Activated T-helper 1 cell treated with anti-CD3 and anti-CD28 coated beads, Interleukin-12 subunit alpha, Interleukin-12 subunit beta, Interleukin-2, Interleukin-4 antibody, amounts not matched to agents 30 ng/mL and 10 ng/mL and 1 ng/mL, durations not matched to agents 14 hours and 24 hours and 36 hours (primary cell): ENCODE results near the gene IL32. TPM values are rescaled to one million over a fixed set of nuclear protein-coding genes. Genes with fewer than 3 reads are reported as not detected.
"Not testable (repeated sequence)": the region's sequence is repeated elsewhere in the genome, so short reads cannot be mapped to it uniquely, and the experiment has no call there.

ENCODE experiments used
- DNase-seq: peaks from one replicate; pipeline ENCODE4 v3.0.0; 2021; ENCODE audit warnings: low spot score
- H3K27ac Mint-ChIP-seq: one replicate; pipeline ENCODE4 v1.8.0; 2021; ENCODE audit warnings: mild to moderate bottlenecking, mixed read lengths
- H3K27me3 Mint-ChIP-seq: one replicate; pipeline ENCODE4 v1.8.0; 2022; ENCODE audit warnings: mild to moderate bottlenecking, moderate library complexity, mixed read lengths; ENCODE audit not compliant: insufficient read depth
- H3K36me3 Mint-ChIP-seq: one replicate; pipeline ENCODE4 v1.8.0; 2021; ENCODE audit warnings: low read depth, mixed read lengths
- H3K4me1 Mint-ChIP-seq: one replicate; pipeline ENCODE4 v1.8.0; 2021; ENCODE audit warnings: low read depth, mixed read lengths
- H3K4me3 Mint-ChIP-seq: one replicate; pipeline ENCODE4 v1.8.0; 2021; ENCODE audit warnings: mild to moderate bottlenecking, moderate library complexity, mixed read lengths
- H3K9me3 Mint-ChIP-seq: one replicate; pipeline ENCODE4 v1.8.0; 2021; ENCODE audit warnings: mixed read lengths
- intact Hi-C: fragments of 100-400 bp; cut with micrococcal nuclease; formaldehyde crosslinking; loops from one replicate; pipeline ENCODE4 v1.15.1; 2024
- total RNA-seq: library from RNA; stranded (reverse); gene quantifications from 2 replicates; pipeline ENCODE4 v1.2.3, GENCODE V29; 2022

The IL32 gene
- total RNA-seq, 1 donor from 2014 or later: 993 TPM

DNA sequence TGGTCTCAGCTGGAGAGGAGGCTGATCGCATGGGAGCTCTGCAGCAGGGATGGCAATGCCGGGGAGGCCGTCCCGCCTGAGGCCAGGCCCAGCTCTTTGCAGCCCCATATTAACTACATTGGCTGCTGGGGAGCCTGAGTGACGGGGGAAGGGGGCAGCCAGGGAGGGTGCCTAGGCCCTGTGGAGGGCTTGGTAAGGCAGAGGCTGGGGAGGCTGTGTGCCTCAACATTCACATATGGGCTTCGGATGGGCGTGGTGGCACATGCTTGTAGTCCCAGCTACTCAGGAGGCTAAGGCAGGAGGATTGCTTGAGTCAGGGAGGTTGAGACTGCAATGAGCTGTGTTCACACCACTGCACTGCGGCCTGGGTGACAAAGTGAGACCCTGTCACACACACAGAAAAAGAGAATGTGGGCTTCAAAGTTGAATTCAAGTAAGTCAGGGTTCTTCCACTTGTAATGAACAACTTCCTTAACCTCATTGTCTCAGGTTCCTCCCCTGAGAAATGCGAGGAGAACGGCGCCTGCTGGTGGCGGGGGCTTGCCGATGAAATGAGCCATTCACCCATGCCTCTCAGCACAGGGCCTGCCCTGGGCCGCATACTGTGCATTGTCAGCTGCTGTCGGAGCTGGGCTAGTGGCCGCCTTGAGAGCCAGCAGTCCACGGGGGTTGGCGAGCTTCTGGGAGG, 7.3 kb downstream of the IL32 start:
- H3K9me3 Mint-ChIP-seq, DNase-seq, intact Hi-C loops, H3K27me3 Mint-ChIP-seq: not testable (repeated sequence)
- Mint-ChIP-seq H3K4me3 (peak overlapping the region; percentile 84), H3K4me1 (peaks cover 79% of the 10 kb centered on the region), H3K36me3 (peaks cover 30% of the 10 kb centered on the region), H3K27ac (peak overlapping the region; percentile 100)

DNA sequence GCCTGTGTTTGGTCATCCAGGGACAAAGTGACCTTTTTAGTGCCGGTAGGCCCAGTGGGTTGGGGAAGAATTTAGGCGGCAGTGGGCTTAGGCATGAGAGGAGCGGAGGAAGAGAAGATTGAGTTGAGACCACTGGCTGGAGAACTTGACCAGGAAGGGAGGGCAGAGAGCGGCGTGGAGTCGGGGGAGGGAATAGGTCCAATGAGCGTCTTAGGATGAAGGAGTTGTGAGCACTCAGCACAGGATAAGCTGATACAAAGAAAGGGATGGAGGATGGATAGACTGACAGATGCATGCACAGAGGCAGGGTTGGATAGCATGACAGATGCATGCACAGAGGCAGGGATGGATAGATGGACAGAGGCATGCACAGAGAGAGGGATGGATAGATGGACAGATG, 8.0 kb downstream of the IL32 start:
- peaks cover 5% of the 10 kb centered on the region for H3K9me3 Mint-ChIP-seq
- peak overlapping the region; percentile 84 for H3K4me3 Mint-ChIP-seq
- DNase-seq: no peak
- H3K36me3 Mint-ChIP-seq: peaks cover 29% of the 10 kb centered on the region
- H3K27ac Mint-ChIP-seq: peak overlapping the region; percentile 100
- H3K27me3 Mint-ChIP-seq: peaks cover 2% of the 10 kb centered on the region
- peaks cover 81% of the 10 kb centered on the region for H3K4me1 Mint-ChIP-seq
- intact Hi-C loops: no loop called here

DNA sequence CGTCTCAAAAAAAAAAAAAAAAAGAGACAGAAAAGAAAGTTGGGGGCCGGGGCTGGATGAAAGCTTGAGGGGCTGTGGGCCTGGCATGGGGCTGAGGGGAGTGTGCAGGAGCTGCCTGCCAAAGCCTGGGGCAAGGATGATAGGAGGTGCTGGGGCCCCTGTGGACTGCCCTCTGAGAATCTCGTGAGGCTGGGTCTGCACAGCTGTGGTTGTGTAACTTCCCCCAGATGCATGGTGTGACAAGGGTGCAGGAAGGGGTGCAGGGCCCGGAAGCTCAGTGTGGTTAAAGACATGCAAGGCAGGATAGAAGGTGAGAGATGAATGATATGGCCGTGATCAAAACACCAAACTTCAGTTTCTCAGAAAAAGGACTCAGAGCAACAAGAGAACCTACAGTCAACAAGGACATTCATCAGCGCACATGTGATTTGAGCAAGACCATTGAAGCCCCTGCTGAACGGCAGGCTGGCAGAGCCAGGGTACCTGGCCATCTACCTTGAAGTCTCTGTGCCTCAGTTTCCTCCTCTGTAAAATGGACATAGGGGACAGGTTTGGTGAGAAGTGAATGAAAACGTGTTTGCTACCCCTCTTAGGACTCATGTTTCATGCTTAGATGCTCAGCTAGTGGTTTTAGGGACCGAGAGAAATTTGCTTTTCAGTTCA, 9.6 kb downstream of the IL32 start:
- H3K4me3 Mint-ChIP-seq: peak overlapping the region; percentile 84
- H3K36me3 Mint-ChIP-seq: peaks cover 29% of the 10 kb centered on the region
- H3K27ac Mint-ChIP-seq: peak overlapping the region; percentile 100
- intact Hi-C loops: loop anchor here (1.0 to 2.0 kb wide), 3 partner anchors 8 to 26 kb away; no protein-coding TSS in a partner anchor
- H3K9me3 Mint-ChIP-seq: peaks cover 16% of the 10 kb centered on the region
- H3K27me3 Mint-ChIP-seq: peaks cover 2% of the 10 kb centered on the region
- peaks cover 80% of the 10 kb centered on the region for H3K4me1 Mint-ChIP-seq
- peak; percentile 85 for DNase-seq

DNA sequence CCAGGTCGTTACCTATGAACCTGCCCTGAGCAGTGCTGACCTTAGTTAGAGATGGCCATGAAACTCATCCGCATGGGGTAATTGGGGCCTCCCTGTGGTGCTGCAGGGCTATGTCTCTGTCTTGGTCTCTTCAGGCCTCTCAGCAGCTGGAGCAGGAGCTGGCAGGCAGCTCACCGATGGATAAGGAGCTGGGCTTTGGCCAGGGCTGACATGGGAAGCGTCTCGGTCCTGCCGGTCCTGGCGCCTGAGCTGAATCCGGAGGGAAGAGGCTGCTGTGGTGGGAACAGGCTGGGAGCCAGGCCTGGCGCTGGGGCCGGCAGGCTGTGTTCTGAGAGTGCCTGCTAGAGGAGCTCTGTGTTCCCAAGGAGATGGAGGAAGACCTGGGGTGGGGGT, 10.1 kb downstream of the IL32 start:
- peaks cover 81% of the 10 kb centered on the region for H3K4me1 Mint-ChIP-seq
- H3K27ac Mint-ChIP-seq: peak overlapping the region; percentile 100
- peak overlapping the region; percentile 84 for H3K4me3 Mint-ChIP-seq
- peaks cover 2% of the 10 kb centered on the region for H3K27me3 Mint-ChIP-seq
- intact Hi-C loops: loop anchor here (1.0 to 2.0 kb wide), 3 partner anchors 8 to 25 kb away; no protein-coding TSS in a partner anchor
- H3K36me3 Mint-ChIP-seq: peaks cover 25% of the 10 kb centered on the region
- DNase-seq: no peak
- peaks cover 17% of the 10 kb centered on the region for H3K9me3 Mint-ChIP-seq

DNA sequence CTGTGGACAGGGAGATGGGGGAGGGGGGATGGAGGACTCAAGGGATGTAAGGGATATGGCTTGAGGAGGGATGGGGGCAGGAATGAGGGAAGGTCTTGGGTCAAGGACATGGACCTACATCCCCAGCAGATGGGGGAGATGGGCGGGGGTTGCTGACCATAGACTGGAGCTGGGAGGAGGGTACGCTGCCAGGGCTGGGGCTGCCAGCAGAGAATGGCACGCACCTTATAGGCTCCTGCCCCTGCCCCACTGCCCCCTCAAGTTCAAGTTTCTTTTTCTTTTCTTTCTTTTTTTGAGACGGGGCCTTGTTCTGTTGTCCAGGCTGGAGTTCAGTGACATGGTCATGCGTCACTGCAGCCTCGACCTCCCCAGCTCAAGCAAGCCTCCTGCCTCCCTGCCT, 10.5 kb downstream of the IL32 start:
- H3K4me3 Mint-ChIP-seq: peak overlapping the region; percentile 84
- peaks cover 28% of the 10 kb centered on the region for H3K36me3 Mint-ChIP-seq
- H3K27me3 Mint-ChIP-seq, DNase-seq: not testable (repeated sequence)
- H3K27ac Mint-ChIP-seq: peak overlapping the region; percentile 100
- H3K9me3 Mint-ChIP-seq: peaks cover 19% of the 10 kb centered on the region
- intact Hi-C loops: loop anchor here (1.0 to 2.0 kb wide), 3 partner anchors 9 to 25 kb away; no protein-coding TSS in a partner anchor
- H3K4me1 Mint-ChIP-seq: peaks cover 84% of the 10 kb centered on the region

DNA sequence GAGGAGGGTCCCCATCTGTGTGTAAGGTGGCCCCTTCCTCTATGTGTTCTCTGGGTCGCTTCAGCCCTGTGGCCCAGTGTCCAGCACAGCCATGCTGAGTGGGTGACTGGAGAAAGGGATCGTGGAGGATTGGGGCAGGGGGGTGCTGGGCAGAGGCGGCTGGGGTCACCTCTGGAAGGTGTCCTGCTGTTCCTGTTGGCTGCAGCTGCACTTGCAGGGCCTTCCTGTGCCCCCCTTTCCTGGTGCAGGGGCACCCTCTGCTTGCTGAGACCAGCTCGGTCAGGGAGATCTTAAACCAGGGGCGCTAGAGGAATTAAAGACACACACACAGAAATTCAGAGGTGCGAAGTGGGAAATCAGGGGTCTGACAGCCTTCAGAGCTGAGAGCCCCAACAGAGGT, 11.1 kb downstream of the IL32 start:
- no peak for DNase-seq
- Mint-ChIP-seq H3K4me3 (peak overlapping the region; percentile 84), H3K9me3 (peaks cover 23% of the 10 kb centered on the region), H3K27ac (peak overlapping the region; percentile 100), H3K36me3 (peaks cover 32% of the 10 kb centered on the region), H3K4me1 (peaks cover 83% of the 10 kb centered on the region), H3K27me3 (peaks cover 2% of the 10 kb centered on the region)
- intact Hi-C loops: no loop called here

DNA sequence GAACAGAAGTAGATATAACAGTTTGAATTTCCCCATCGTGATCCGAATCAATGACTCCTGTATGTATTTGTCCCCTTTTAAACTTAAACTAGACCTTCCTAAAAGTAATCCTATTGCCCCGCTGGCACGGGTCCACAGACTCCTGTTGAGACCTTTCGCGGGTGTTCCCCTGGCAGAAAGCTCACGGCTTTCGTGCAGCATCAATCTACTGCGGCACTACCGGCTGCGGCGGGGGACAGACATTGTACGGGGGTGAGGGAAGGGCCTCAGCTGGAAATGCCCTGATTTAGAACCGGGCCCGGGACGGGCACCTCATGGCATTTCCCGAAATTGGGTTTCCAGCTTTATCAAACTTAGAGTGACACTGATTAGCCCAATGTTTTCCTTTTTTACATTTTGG, 14.6 kb downstream of the IL32 start:
- intact Hi-C loops: no loop called here

DNA sequence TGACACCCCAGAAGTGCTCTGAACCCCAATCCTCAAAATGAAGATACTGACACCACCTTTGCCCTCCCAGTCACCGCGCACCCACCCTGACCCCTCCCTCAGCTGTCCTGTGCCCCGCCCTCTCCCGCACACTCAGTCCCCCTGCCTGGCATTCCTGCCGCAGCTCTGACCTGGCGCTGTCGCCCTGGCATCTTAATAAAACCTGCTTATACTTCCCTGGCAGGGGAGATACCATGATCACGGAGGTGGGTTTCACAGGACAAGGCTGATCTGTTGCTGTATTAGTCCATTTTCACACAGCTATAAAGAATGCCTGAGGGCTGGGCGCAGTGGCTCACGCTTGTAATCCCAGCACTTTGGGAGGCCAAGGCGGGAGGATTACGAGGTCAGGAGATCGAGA, 16.5 kb downstream of the IL32 start:
- H3K4me3 Mint-ChIP-seq, H3K27me3 Mint-ChIP-seq, DNase-seq, intact Hi-C loops: not testable (repeated sequence)
- Mint-ChIP-seq H3K27ac (peak overlapping the region; percentile 29), H3K36me3 (peaks cover 30% of the 10 kb centered on the region), H3K4me1 (peaks cover 63% of the 10 kb centered on the region), H3K9me3 (peaks cover 23% of the 10 kb centered on the region)

More for the DNA sequence above, 14.6 kb downstream of the IL32 start:
- peaks cover 23% of the 10 kb centered on the region for H3K9me3 Mint-ChIP-seq
- no peak overlapping the region for H3K4me3 Mint-ChIP-seq
- H3K4me1 Mint-ChIP-seq: peaks cover 68% of the 10 kb centered on the region
- no peaks in the 10 kb centered on the region for H3K27me3 Mint-ChIP-seq
- peaks cover 32% of the 10 kb centered on the region for H3K36me3 Mint-ChIP-seq
- H3K27ac Mint-ChIP-seq: peak overlapping the region; percentile 73
- DNase-seq: no peak

DNA sequence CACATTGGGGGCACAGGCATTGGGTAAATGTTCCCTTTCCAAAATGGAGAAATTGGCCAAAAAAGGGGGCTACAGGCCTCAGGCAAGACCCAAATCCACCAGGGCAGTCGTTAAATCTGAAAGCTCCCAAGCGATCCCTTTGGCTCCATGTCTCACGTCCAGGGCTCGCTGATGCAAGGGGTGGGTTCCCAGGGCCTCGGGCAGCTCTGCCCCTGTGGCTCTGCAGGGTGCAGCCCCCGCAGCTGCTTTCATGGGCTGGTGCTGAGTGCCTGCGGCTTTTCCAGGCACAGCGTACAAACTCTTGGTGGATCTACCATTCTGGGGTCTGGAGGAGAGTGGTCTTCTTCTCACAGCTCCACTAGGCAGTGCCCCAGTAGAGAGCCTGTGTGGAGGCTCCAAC, 18.0 kb downstream of the IL32 start:
- intact Hi-C loops, DNase-seq, H3K27ac Mint-ChIP-seq, H3K4me3 Mint-ChIP-seq, H3K27me3 Mint-ChIP-seq: not testable (repeated sequence)
- Mint-ChIP-seq H3K4me1 (peaks cover 58% of the 10 kb centered on the region), H3K9me3 (peaks cover 19% of the 10 kb centered on the region), H3K36me3 (peaks cover 23% of the 10 kb centered on the region)

DNA sequence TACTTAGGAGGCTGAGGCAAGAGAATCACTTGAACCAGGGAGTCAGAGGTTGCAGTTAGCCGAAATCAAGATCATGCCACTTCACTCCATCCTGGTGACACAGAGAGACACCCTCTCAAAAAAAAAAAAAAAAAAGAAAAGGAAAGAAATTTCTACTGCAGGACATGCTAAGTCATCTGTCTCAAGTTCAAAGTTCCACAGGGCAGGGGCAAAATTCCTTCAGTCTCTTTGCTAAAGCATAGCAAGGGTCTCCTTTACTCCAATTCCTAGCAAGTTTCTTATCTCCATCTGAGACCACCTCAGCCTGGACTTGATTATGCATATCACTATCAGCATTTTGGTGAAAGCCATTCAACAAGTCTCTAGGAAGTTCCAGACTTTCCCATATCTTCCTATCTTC, 19.1 kb downstream of the IL32 start:
- H3K36me3 Mint-ChIP-seq: peaks cover 17% of the 10 kb centered on the region
- peaks cover 54% of the 10 kb centered on the region for H3K4me1 Mint-ChIP-seq
- intact Hi-C loops: no loop called here
- H3K27ac Mint-ChIP-seq: peak overlapping the region; percentile 67
- peaks cover 13% of the 10 kb centered on the region for H3K9me3 Mint-ChIP-seq
- no peaks in the 10 kb centered on the region for H3K27me3 Mint-ChIP-seq
- DNase-seq: no peak
- H3K4me3 Mint-ChIP-seq: peak overlapping the region; percentile 33

DNA sequence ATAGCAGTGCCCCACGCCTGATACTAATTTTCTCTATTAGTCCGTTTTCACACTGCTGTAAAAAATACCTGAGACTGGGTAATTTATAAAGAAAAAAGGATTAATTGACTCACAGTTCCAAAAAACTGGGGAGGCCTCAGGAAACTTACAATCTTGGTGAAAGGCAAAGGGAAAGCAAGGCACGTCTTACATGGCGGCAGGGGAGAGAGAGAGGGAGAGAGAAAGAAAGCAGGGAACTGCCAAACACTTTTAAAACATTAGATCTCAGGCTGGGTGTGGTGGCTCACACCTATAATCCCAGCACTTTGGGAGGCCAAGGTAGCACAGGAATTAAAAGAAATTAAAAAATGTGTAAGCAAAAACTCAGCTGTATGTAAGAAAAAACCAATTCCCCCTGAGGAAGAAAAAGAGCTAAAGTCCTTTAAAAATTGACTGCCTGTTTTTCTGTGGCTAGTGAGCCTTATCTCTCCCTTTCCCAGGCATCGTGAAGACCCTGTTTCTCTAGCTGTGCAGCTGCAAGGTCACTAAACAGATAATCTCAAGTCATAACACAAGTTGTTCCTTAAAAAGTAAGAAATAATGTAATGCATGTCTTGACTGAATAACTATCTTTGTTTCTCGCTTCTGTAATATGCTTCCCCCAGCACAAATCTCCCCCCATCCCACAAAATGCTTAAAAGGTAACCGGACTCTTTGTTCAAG, 19.7 kb downstream of the IL32 start:
- Mint-ChIP-seq H3K27ac (peak overlapping the region; percentile 83), H3K27me3 (no peaks in the 10 kb centered on the region), H3K4me1 (peaks cover 48% of the 10 kb centered on the region), H3K36me3 (peaks cover 11% of the 10 kb centered on the region), H3K9me3 (peaks cover 6% of the 10 kb centered on the region), H3K4me3 (peak overlapping the region; percentile 62)
- DNase-seq: no peak
- intact Hi-C loops: no loop called here

DNA sequence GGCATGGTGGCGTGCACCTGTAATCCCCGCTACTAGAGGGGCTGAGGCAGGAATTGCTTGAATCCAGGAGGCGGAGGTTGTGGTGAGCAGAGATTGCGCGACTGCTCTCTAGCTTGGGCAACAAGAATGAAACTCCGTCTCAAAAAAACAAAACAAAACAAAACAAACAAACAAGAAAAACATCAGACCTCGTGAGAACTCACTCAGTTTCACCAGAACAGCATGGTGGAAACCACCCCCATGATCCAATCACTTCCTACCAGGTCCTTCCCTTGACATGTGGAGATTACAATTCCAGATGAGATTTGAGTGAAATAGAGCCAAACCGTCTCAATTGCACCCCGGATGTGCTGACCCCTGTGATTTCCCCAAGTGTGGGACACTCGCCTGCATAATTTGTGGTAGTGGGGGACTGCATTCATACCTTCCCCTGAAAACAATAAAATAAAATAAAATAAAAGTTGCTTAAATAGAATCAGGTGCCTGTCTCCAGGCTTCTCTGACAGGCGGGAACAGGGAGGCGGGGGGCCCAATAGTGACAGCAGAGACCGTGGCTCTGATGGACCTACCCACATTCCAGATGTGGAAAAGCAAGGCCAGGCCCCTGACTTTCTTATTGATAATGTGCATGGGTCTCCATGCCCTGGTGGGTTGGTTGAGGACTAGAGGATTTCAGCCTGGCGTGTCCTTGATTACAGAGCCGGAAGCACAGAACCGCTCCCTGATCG, 20.6 kb downstream of the IL32 start:
- peaks cover 3% of the 10 kb centered on the region for H3K9me3 Mint-ChIP-seq
- peak overlapping the region; percentile 83 for H3K27ac Mint-ChIP-seq
- H3K4me3 Mint-ChIP-seq: peak overlapping the region; percentile 72
- peaks cover 44% of the 10 kb centered on the region for H3K4me1 Mint-ChIP-seq
- intact Hi-C loops: no loop called here
- peaks cover 6% of the 10 kb centered on the region for H3K36me3 Mint-ChIP-seq
- no peak for DNase-seq
- no peaks in the 10 kb centered on the region for H3K27me3 Mint-ChIP-seq
